Progenitor cell of endocrine pancreas (in vitro differentiated cells): Measurements from ENCODE around the gene MMP27. TPM values are rescaled to one million over a fixed set of nuclear protein-coding genes. Genes with fewer than 3 reads are reported as not detected.
"Not testable (repeated sequence)": the region's sequence is repeated elsewhere in the genome, so short reads cannot be mapped to it uniquely, and the experiment has no call there.

Experiments used
- DNase-seq: peaks from one replicate; pipeline ENCODE4 v3.0.0; 2021; ENCODE audit warnings: low spot score; ENCODE audit not compliant: unreplicated experiment
- H3K27ac Mint-ChIP-seq: 2 replicates; pipeline ENCODE4 v1.8.0; 2021; ENCODE audit warnings: mild to moderate bottlenecking, moderate library complexity, mixed read lengths
- H3K27me3 Mint-ChIP-seq: 2 replicates; pipeline ENCODE4 v1.8.0; 2021; ENCODE audit warnings: mixed read lengths
- H3K36me3 Mint-ChIP-seq: 2 replicates; pipeline ENCODE4 v1.8.0; 2022; ENCODE audit warnings: mixed read lengths; ENCODE audit not compliant: insufficient read depth
- H3K4me1 Mint-ChIP-seq: 2 replicates; pipeline ENCODE4 v1.8.0; 2021; ENCODE audit warnings: low read depth, mixed read lengths
- H3K4me3 Mint-ChIP-seq: 2 replicates; pipeline ENCODE4 v1.8.0; 2021; ENCODE audit warnings: low read depth, mild to moderate bottlenecking, moderate library complexity, mixed read lengths
- H3K9me3 Mint-ChIP-seq: 2 replicates; pipeline ENCODE4 v1.8.0; 2021; ENCODE audit warnings: low read depth, mixed read lengths
- total RNA-seq: library from RNA; stranded (reverse); gene quantifications from 2 replicates; pipeline ENCODE4 v1.2.1, GENCODE V29; 2021
- TF ChIP-seq, protein P1 (sequence below): fragments of 200-600 bp; sonication (generic); IDR thresholded peaks from one replicate; pipeline ENCODE4 v1.5.0; 2021; ENCODE audit warnings: antibody characterized with exemption, mild to moderate bottlenecking; ENCODE audit not compliant: unreplicated experiment

MMP27 gene
- total RNA-seq, 1 donor from 2014 or later, result not detected

DNA sequence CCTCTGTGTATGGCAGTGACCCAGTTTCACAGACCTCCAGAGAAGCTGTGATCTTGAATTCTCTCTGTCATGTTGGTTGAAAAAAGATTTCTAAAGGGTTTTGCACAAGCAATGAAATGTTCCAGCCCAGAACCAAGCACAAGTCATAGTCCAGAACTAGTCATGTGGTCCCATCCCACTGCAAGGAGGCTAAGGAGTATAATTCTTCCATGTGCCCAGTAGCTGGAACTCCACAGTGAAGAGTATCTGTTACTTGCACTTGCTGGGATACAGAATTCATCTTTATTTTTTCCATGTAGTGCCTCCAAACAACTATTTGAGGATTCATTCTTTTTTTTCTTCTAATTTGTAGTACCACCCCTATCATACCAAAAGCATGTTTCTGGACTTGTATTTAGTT, 29.1 kb upstream of the MMP27 start:
- H3K36me3 Mint-ChIP-seq, result no peaks in the 10 kb centered on the region
- H3K27me3 Mint-ChIP-seq, result peaks cover 2% of the 10 kb centered on the region
- TF ChIP-seq, protein P1, sequence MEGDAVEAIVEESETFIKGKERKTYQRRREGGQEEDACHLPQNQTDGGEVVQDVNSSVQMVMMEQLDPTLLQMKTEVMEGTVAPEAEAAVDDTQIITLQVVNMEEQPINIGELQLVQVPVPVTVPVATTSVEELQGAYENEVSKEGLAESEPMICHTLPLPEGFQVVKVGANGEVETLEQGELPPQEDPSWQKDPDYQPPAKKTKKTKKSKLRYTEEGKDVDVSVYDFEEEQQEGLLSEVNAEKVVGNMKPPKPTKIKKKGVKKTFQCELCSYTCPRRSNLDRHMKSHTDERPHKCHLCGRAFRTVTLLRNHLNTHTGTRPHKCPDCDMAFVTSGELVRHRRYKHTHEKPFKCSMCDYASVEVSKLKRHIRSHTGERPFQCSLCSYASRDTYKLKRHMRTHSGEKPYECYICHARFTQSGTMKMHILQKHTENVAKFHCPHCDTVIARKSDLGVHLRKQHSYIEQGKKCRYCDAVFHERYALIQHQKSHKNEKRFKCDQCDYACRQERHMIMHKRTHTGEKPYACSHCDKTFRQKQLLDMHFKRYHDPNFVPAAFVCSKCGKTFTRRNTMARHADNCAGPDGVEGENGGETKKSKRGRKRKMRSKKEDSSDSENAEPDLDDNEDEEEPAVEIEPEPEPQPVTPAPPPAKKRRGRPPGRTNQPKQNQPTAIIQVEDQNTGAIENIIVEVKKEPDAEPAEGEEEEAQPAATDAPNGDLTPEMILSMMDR, result no peak
- H3K27ac Mint-ChIP-seq, result no peak overlapping the region
- H3K4me3 Mint-ChIP-seq, result no peak overlapping the region
- DNase-seq, result no peak
- H3K4me1 Mint-ChIP-seq, result no peaks in the 10 kb centered on the region
- peaks cover 14% of the 10 kb centered on the region for H3K9me3 Mint-ChIP-seq

DNA sequence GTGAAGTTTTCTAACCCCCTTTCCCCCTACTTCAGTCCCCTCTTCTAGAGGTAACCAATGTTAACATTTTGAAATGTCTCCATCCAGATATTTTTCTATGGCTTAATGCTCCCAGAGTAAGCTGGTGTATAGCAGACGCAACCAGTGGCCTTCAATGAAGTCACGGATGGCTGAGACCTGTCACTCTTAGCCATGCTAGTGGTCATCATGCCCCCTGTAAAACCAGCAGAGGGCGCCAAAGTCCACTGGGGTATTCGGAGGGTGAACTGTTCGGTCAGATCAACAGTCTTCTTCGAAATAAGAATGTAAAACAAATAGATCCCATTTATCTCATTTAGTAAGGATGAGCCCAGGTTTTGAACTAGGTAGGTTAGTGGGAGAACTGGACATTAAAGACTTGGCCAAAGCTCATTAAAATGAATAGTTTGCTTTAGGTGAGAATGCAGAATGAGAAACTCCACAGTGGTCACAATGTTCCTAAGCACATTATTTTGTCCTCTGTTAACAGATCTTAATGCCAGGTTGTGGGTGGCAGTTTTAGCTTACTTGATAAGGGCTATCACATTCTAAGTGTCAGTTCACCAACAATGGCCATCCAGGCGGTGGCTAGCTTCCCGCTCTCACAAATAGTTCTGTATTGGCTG, 27.8 kb upstream of the MMP27 start:
- Mint-ChIP-seq H3K36me3 (no peaks in the 10 kb centered on the region), H3K27me3 (peaks cover 2% of the 10 kb centered on the region), H3K9me3 (peaks cover 6% of the 10 kb centered on the region), H3K4me3 (no peak overlapping the region), H3K27ac (no peak overlapping the region), H3K4me1 (no peaks in the 10 kb centered on the region)
- DNase-seq, result no peak
- TF ChIP-seq, protein P1, result peak; percentile 61

DNA sequence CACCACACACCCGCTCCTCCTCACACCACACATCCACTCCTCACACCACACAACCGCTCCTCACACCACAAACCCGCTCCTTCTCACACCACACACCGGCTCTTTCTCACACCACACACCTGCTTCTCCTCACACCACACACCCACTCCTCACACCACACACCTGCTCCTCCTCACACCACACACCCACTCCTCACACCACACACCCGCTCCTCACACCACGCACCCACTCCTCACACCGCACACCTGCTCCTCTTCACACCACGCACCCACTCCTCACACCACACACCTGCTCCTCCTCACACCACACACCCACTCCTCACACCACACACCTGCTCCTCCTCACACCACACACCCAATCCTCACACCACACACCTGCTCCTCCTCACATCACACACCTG, 25.4 kb upstream of the MMP27 start:
- not testable (repeated sequence) for H3K27me3 Mint-ChIP-seq, H3K4me3 Mint-ChIP-seq, H3K36me3 Mint-ChIP-seq, H3K27ac Mint-ChIP-seq, DNase-seq, H3K9me3 Mint-ChIP-seq, H3K4me1 Mint-ChIP-seq

- H3K36me3 Mint-ChIP-seq, result no peaks in the 10 kb centered on the region
- TF ChIP-seq, protein P1, result no peak
- no peak overlapping the region for H3K27ac Mint-ChIP-seq
- no peak for DNase-seq
- H3K4me3 Mint-ChIP-seq, result no peak overlapping the region
- peaks cover 2% of the 10 kb centered on the region for H3K9me3 Mint-ChIP-seq
- H3K4me1 Mint-ChIP-seq, result no peaks in the 10 kb centered on the region
- H3K27me3 Mint-ChIP-seq, result peaks cover 2% of the 10 kb centered on the region
These were observed 24.6 kb upstream of the MMP27 start for GRCh38 chr11:102729849-102730815.

- TF ChIP-seq, protein P1, result no peak
- Mint-ChIP-seq H3K4me1 (no peaks in the 10 kb centered on the region), H3K36me3 (no peaks in the 10 kb centered on the region), H3K27me3 (no peaks in the 10 kb centered on the region), H3K9me3 (peaks cover 7% of the 10 kb centered on the region), H3K27ac (no peak overlapping the region), H3K4me3 (no peak overlapping the region)
- DNase-seq, result no peak
These were observed 22.3 kb upstream of the MMP27 start for GRCh38 chr11:102727890-102728289.
